HT-29 (cell line): ENCODE results near the gene OR11H12. TPM values are rescaled to one million over a fixed set of nuclear protein-coding genes. Genes with fewer than 3 reads are reported as not detected.
"Not testable (repeated sequence)": the region's sequence is repeated elsewhere in the genome, so short reads cannot be mapped to it uniquely, and the experiment has no call there.

Experiments used
- DNase-seq: peaks from one replicate; pipeline ENCODE4 v3.0.0-alpha.2; 2015; ENCODE audit warnings: low spot score
- small RNA-seq: library from RNA; depleted of rRNA; stranded (forward); fragments of <200 nt; gene quantifications from one replicate; pipeline ENCODE3, GENCODE V24; 2014
- total RNA-seq: library from RNA; depleted of rRNA; stranded (reverse); fragments of >200 nt; shearing (Covaris generic); gene quantifications from 2 replicates; pipeline ENCODE4 v1.2.3, GENCODE V29; 2014; rRNA removed

Gene OR11H12, protein sequence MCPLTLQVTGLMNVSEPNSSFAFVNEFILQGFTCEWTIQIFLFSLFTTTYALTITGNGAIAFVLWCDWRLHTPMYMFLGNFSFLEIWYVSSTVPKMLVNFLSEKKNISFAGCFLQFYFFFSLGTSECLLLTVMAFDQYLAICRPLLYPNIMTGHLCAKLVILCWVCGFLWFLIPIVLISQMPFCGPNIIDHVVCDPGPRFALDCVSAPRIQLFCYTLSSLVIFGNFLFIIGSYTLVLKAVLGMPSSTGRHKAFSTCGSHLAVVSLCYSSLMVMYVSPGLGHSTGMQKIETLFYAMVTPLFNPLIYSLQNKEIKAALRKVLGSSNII
- total RNA-seq: not detected in 2 replicates

- not testable (repeated sequence) for DNase-seq
Measured at GRCh38 chr14:18600817-18601216, at the start of gene OR11H12. Gene OR11H12 (plus strand): TSS chr14:18601117. CDS start chr14:18601117, 0 bp downstream.

- DNase-seq: not testable (repeated sequence)
Measured at GRCh38 chr14:18582908-18583307, 18.0 kb upstream of the OR11H12 start.

DNA sequence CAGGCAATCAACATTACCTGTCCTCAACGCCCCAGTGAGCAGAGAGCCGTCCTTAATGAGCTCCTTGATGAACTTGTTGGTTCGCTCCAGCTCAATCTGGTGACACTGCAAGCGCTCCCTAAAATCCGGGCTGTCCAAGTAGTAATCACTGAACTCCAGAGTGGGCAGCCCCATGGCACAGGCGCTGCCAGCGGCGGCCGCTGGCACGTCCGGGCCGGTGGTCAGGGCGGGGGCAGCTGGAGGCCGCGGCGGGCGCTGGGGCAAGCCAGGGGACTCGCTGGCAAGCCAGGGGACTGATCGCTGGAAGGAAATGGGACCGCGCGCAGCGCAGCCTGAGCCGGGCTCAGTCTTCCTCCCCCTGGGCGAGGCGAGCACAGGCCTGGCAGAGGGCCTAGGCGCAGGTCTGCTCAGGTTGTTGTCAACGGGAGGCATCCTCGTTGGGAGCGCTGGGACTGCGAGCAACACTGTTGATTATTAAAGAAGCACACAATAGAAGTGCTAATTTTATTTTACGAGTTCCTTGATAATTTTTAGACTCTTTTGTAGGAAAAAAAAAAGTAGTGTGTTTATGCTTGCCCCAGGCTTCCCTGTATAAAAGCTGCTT, 25.8 kb downstream of the OR11H12 start:
- not testable (repeated sequence) for DNase-seq

DNA sequence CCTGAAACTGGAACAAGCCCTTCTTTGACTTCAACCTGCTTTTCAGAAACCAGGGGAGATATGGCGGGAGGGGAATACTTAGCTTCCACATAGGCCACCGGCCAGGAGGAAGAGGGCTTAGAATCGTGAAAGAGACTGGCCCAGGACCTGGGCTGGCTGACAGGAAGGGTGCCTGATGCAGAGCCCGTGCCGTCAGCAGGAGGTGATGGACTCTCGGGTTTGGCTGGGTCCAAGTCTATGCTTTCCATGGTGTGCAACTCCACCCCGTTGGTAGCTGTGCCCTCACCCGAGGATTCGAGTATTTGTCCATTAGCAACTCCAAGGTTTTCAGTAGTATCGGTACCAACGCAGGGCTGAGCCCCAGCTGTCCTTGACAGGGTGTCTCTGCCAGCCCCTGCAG, 35.1 kb downstream of the OR11H12 start:
- not testable (repeated sequence) for DNase-seq

DNA sequence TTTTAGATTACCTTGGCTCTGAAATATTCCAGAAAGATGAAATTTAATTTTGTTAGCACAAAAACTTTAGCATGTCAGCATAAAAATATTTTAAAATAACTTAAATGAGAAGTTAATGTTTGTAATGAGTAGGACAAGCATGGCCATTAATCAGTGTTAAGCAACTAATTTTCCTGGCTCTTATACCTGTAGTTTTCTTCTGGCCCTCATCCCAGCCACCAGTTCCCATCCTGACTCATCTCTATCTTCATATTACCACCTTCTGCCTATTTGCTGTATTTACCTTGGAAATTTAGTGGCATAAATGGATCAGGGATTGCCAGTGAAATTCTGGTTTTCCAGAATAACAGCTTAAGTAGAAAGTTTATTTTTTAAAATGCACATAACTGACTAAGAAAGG, 37.1 kb downstream of the OR11H12 start:
- not testable (repeated sequence) for DNase-seq

DNA sequence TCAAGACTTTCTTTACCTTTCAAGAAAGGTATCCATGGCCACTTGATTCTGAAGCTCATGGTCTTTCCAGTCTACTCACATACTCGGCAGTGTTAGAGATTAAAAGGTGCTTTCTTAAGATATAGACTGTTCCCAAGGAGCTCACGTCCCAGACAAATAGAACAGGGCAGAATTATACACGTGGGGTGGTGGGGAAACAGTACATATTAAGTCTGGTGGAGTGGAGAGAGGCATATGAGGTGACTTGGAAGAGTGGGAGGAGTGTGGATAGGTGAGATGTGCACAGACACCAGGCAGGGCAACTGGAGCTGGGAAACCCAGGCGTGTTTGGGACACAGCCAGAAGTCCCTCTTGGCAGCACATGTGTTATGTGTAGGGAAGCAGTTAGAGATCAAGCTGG, 37.9 kb downstream of the OR11H12 start:
- DNase-seq: not testable (repeated sequence)

DNA sequence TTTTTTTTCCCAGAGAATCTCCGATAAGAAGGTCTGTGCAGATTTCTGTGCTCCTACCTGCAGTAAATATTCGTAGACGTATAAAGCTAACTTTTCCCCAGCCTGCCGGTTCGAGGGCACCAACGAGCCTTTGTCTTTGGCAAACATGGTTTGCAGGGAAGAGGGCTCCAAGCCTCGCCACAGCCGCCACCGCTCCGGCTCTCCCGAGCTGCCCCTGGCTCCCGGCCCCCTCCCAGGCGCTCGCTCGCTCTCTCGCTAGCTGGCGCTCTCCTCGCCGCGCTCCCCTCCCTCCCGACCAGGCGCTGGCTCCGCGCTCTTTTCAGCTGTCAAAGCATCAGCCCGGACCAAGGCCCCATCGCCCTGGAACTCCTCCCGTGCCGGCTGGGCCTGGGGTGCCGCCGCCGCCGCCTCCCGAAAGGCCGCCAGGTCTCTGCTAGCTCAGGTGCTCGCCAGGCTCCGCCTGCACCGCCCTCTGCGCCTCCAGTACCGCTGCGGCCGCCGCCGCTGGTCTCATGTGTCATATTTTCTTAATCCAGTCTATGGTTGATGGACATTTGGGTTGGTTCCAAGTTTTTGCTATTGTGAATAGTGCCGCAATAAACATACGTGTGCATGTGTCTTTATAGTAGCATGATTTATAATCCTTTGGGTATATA, 45.3 kb downstream of the OR11H12 start:
- DNase-seq: not testable (repeated sequence)

Small RNA genes within 50 kb of the gene (small RNA-seq; reads per million reads assigned to genes)
- not detected for gene CR383656.6
- not detected for gene CR383656.7
- not detected for gene CR383656.9
